Keratinocyte (primary cell): ENCODE results near the gene MAEA. TPM values are rescaled to one million over a fixed set of nuclear protein-coding genes. Genes with fewer than 3 reads are reported as not detected.

Experiments used
- DNase-seq: peaks from one replicate; pipeline ENCODE4 v3.0.0-alpha.2; 2011; ENCODE audit warnings: low read depth, missing footprints, low spot score
- FAIRE-seq: peaks from 2 replicates; lab custom pipeline; 2011; peaks lifted over from hg19 to GRCh38; lab: Jason Lieb, UNC
- H2AFZ ChIP-seq: 2 replicates; pipeline ENCODE4 v1.6.0; 2012; ENCODE audit warnings: low read length, control low read depth, inconsistent platforms; ENCODE audit not compliant: control insufficient read depth
- H3K27ac ChIP-seq: 2 replicates; pipeline ENCODE4 v1.5.1; 2011; ENCODE audit warnings: low read length; ENCODE audit not compliant: control insufficient read depth, insufficient read depth
- H3K27me3 ChIP-seq: 3 replicates; pipeline ENCODE4 v1.6.0; 2011; ENCODE audit warnings: low read length; ENCODE audit not compliant: control insufficient read depth, insufficient read depth; ENCODE audit errors: extremely low read depth
- H3K36me3 ChIP-seq, 2 experiments: 2 replicates in 1 of 2; 3 replicates in 1 of 2; pipeline ENCODE4 v1.5.1; 2011; ENCODE audit warnings: low read length in 2 of 2, mild to moderate bottlenecking in 1 of 2; ENCODE audit not compliant: control insufficient read depth in 2 of 2, insufficient read depth in 2 of 2; ENCODE audit errors: extremely low read depth in 1 of 2
- H3K4me1 ChIP-seq: 3 replicates; pipeline ENCODE4 v1.5.1; 2011; ENCODE audit warnings: low read length; ENCODE audit not compliant: control insufficient read depth, insufficient read depth; ENCODE audit errors: extremely low read depth
- H3K4me2 ChIP-seq: 3 replicates; pipeline ENCODE4 v1.6.0; 2011; ENCODE audit warnings: low read depth, low read length; ENCODE audit not compliant: control insufficient read depth, insufficient read depth; ENCODE audit errors: extremely low read depth
- H3K4me3 ChIP-seq, 3 experiments: fragments of 200-600 bp in 1 of 3; sonication (generic) in 1 of 3; 2 replicates in 2 of 3; 3 replicates in 1 of 3; pipeline ENCODE4 v1.5.1; 2011 to 2016; ENCODE audit warnings: low read length in 3 of 3, mild to moderate bottlenecking in 3 of 3, control low read depth in 2 of 3, inconsistent platforms in 1 of 3, low read depth in 1 of 3, mixed read lengths in 1 of 3, mixed run types in 1 of 3, moderate library complexity in 1 of 3; ENCODE audit not compliant: control insufficient read depth in 2 of 3, insufficient read depth in 2 of 3; ENCODE audit errors: extremely low read depth in 1 of 3
- H3K79me2 ChIP-seq: 2 replicates; pipeline ENCODE4 v1.6.0; 2012; ENCODE audit warnings: low read length; ENCODE audit not compliant: control insufficient read depth, insufficient read depth
- H3K9ac ChIP-seq: 3 replicates; pipeline ENCODE4 v1.6.0; 2011; ENCODE audit warnings: low read length; ENCODE audit not compliant: control insufficient read depth, insufficient read depth; ENCODE audit errors: extremely low read depth
- H3K9me1 ChIP-seq: 3 replicates; pipeline ENCODE4 v1.6.0; 2011; ENCODE audit warnings: low read length; ENCODE audit not compliant: control insufficient read depth, insufficient read depth; ENCODE audit errors: extremely low read depth
- H3K9me3 ChIP-seq: 2 replicates; pipeline ENCODE4 v1.5.1; 2012; ENCODE audit warnings: low read depth, low read length; ENCODE audit not compliant: control insufficient read depth
- H4K20me1 ChIP-seq: 3 replicates; pipeline ENCODE4 v1.6.0; 2011; ENCODE audit warnings: low read length; ENCODE audit not compliant: control insufficient read depth, insufficient read depth; ENCODE audit errors: extremely low read depth
- EZH2 ChIP-seq: IDR thresholded peaks from one replicate; pipeline ENCODE4 v1.6.1; 2012; ENCODE audit warnings: inconsistent platforms, mild to moderate bottlenecking, low read length, moderate library complexity
- dilution Hi-C: fragments of 300-500 bp; cut with MboI; formaldehyde crosslinking; loops from one replicate; pipeline ENCODE4 v1.7.0; 2020; ENCODE audit warnings: low sequenced_read_pairs; ENCODE audit not compliant: extremely low pct_ligation_motif_present
- polyA plus RNA-seq, 5 experiments: library from polyadenylated mRNA; depleted of rRNA in 3 of 5; stranded (reverse) in 3 of 5; stranded (forward) in 1 of 5; unstranded in 1 of 5; fragments of >200 nt; gene quantifications; 1 replicate in 1 of 5; 2 replicates in 3 of 5; 3 replicates in 1 of 5; pipeline versions ENCODE4 v1.2.1 to v1.2.3, GENCODE V29; 2011 to 2012; ENCODE audit warnings: missing spikeins in 2 of 5, low read depth in 1 of 5, low replicate concordance in 1 of 5
- TF ChIP-seq, protein P1 (sequence below), 3 experiments: IDR thresholded peaks in 1 of 3; conservative IDR thresholded peaks in 1 of 3; optimal IDR thresholded peaks in 1 of 3; 2 replicates in 2 of 3; 3 replicates in 1 of 3; pipeline versions ENCODE3 to v1.5.1; 2011; ENCODE audit warnings: low read length in 3 of 3, mild to moderate bottlenecking in 3 of 3, moderate library complexity in 2 of 3, control low read depth in 1 of 3, inconsistent platforms in 1 of 3; ENCODE audit not compliant: insufficient read depth in 2 of 3; ENCODE audit errors: extremely low read depth in 1 of 3

MAEA gene
- polyA plus RNA-seq, 1 donor (not counting 4 experiments of a cell fraction or from before 2014, with no cell fraction given) = 89.7 TPM

DNA sequence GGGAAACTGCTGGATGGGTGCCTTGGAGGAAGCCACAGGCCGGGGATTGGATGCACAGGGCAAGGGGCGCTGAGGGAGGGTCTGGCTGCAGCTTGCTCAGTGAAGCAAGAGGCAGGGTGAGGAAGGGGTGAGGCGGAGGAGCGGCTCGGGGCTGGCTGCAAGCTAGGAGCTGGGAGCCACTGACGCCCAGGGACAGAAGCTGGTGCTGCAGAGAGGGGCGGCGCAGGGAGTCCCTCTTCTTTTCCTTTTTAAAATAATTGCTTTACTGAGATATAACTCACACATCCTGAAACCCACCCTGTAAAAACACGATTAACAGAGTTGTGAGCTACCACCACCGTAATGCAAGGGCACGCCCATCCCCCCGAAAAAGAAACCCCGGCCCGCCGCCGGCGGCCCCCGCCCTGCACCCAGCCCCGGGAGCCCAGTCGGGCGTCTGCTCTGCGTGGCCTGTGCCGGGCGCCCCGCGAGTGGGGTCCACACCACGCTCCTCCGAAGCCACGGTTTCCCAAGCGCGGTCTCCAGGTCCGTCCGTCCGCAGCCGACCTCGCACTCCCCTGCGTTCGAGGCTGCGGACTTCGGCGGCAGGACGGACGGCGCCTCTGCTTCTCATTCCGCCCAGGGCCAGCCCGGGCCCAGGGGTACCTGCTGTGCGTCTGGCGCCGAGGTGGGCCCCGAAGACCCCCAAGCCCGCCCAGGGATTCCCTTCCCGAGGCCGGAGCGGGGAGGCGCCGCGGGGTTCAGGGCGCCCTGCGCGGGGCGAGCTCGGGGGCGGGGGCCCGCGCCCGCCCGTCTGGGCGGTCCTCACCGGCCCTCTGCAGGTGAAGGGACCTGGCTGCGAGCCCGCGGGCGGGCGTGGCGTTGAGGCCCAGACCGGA, 56.5 kb downstream of the MAEA start:
- dilution Hi-C loops = no loop called here
- H3K4me3 ChIP-seq = peak overlapping the region; percentile 64 to 89 (median 86)
- H4K20me1 ChIP-seq = no peaks in the 10 kb centered on the region
- FAIRE-seq = no peak
- TF ChIP-seq EZH2 = no peak
- TF ChIP-seq, protein P1, sequence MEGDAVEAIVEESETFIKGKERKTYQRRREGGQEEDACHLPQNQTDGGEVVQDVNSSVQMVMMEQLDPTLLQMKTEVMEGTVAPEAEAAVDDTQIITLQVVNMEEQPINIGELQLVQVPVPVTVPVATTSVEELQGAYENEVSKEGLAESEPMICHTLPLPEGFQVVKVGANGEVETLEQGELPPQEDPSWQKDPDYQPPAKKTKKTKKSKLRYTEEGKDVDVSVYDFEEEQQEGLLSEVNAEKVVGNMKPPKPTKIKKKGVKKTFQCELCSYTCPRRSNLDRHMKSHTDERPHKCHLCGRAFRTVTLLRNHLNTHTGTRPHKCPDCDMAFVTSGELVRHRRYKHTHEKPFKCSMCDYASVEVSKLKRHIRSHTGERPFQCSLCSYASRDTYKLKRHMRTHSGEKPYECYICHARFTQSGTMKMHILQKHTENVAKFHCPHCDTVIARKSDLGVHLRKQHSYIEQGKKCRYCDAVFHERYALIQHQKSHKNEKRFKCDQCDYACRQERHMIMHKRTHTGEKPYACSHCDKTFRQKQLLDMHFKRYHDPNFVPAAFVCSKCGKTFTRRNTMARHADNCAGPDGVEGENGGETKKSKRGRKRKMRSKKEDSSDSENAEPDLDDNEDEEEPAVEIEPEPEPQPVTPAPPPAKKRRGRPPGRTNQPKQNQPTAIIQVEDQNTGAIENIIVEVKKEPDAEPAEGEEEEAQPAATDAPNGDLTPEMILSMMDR (optimal IDR thresholded peaks at IDR 0.05 in 1 of 3, IDR thresholded peaks at IDR 0.05 in 1 of 3, conservative IDR thresholded peaks at IDR 0.05 in 1 of 3; ENCODE audit: extremely low read depth in 1 of 3, insufficient read depth in 2 of 3, low read length in 3 of 3) = peak in 1 of 3 experiments; percentile 30
- DNase-seq = no peak
- H3K27me3 ChIP-seq = no peaks in the 10 kb centered on the region
- H3K9ac ChIP-seq = peak overlapping the region; percentile 92
- no peaks in the 10 kb centered on the region for H3K9me3 ChIP-seq
- peak overlapping the region; percentile 79 for H3K4me2 ChIP-seq
- peaks cover 18 to 19% of the 10 kb centered on the region in 2 experiments for H3K36me3 ChIP-seq
- H3K27ac ChIP-seq = peak overlapping the region; percentile 69
- peaks cover 26% of the 10 kb centered on the region for H3K79me2 ChIP-seq
- peaks cover 9% of the 10 kb centered on the region for H3K4me1 ChIP-seq
- peak overlapping the region; percentile 27 for H2AFZ ChIP-seq
- H3K9me1 ChIP-seq = no peaks in the 10 kb centered on the region

DNA sequence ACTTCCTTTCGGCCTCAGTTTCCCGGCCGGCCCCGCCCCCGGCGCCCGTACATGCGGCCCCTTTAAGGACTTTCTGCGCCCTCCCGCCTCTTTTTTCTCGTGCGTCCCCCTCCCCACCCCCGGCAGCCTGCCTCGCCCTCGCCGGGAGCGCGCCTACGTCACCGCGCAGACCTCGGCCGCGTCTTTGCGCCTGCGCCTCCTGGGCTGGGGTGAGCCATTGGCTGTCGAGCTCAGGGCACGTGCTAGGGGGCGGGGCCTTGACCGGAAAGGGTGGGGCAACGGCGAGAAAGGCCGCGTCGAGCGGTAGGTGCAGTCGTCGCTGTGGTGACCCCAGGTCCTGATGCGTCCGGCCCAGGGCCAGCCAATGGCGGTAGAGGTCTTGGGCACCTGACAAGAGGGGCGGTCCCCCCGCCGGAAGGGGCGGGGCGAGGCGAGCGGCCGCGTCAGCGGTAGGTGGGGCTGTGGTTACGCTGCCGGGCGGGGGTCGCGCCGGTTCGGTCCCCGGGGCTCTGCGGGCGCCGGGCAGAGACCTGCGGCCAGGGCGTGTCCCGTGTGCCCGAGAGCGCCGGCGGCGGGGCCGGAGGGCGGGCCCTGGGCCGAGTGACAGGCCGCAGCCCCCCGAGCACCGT, 57.2 kb downstream of the MAEA start, which contains the start of gene UVSSA:
Gene UVSSA, plus strand, starts transcription at position 428 of the 629 bp plus-strand sequence. CDS start 884 bp downstream, outside the sequence.
- peaks cover 12% of the 10 kb centered on the region for H3K4me1 ChIP-seq
- peaks cover 14 to 16% of the 10 kb centered on the region in 2 experiments for H3K36me3 ChIP-seq
- H3K27ac ChIP-seq = peak within 1 kb of the TSS; percentile 79
- peak within 1 kb of the TSS; percentile 82 to 89 (median 86) for H3K4me3 ChIP-seq
- peaks cover 26% of the 10 kb centered on the region for H3K79me2 ChIP-seq
- FAIRE-seq = peak; percentile 13
- peak within 1 kb of the TSS; percentile 27 for H2AFZ ChIP-seq
- peak; percentile 98 for DNase-seq
- dilution Hi-C loops = no loop called here
- H3K9me3 ChIP-seq = no peaks in the 10 kb centered on the region
- no peaks in the 10 kb centered on the region for H3K27me3 ChIP-seq
- peak within 1 kb of the TSS; percentile 95 for H3K4me2 ChIP-seq
- TF ChIP-seq, protein P1 (optimal IDR thresholded peaks at IDR 0.05 in 1 of 3, IDR thresholded peaks at IDR 0.05 in 1 of 3, conservative IDR thresholded peaks at IDR 0.05 in 1 of 3; ENCODE audit: extremely low read depth in 1 of 3, insufficient read depth in 2 of 3, low read length in 3 of 3) = no peak
- TF ChIP-seq EZH2 = no peak
- H4K20me1 ChIP-seq = no peaks in the 10 kb centered on the region
- H3K9ac ChIP-seq = peak within 1 kb of the TSS; percentile 92
- no peaks in the 10 kb centered on the region for H3K9me1 ChIP-seq
